ENCODE measurements around the gene EDIL3. TPM values are rescaled to one million over a fixed set of nuclear protein-coding genes. Genes with fewer than 3 reads are reported as not detected.

The EDIL3 gene
- total and polyA plus RNA-seq, 2 donors (not counting 3 experiments of a cell fraction or from before 2014, with no cell fraction given), result 9.1 to 28.8 TPM

- ChIA-PET CTCF (interaction anchor here (1.7 kb wide), 1 partner anchor 7 kb away, joined by 4 read pairs; no protein-coding TSS in a partner anchor), POLR2A (no interaction called here)
- no peak overlapping the region for H2AFZ ChIP-seq (ENCODE audit: low read depth, low read length)
- no peak overlapping the region for H3K27ac ChIP-seq (ENCODE audit: insufficient read depth, low read depth, low read length)
- dilution Hi-C loops (cut with MboI; ENCODE audit: extremely low pct_ligation_motif_present, low sequenced_read_pairs) (no loop called here), intact Hi-C loops (cut with micrococcal nuclease) (no loop called here)
- BruUV-seq (replicated peaks), result no TSS peak
- no peaks in the 10 kb centered on the region for H3K79me2 ChIP-seq (ENCODE audit: control insufficient read depth, insufficient read depth, low read length)
- H3K4me2 ChIP-seq (ENCODE audit: insufficient read depth, low read length), result no peak overlapping the region
- H3K9me1 ChIP-seq (replicated peaks; ENCODE audit: control insufficient read depth, extremely low read depth, insufficient read depth, low read length), result no peaks in the 10 kb centered on the region
- H3K9ac ChIP-seq (replicated peaks; ENCODE audit: extremely low read depth, insufficient read depth, low read length), result no peak overlapping the region
- no peak for DNase-seq (ENCODE audit: low read depth, low spot score)
- no peaks in the 10 kb centered on the region for H4K20me1 ChIP-seq (replicated peaks; ENCODE audit: control insufficient read depth, extremely low read depth, insufficient read depth, low read length)
- H3K9me3 ChIP-seq (replicated peaks; ENCODE audit: control insufficient read depth, insufficient read depth, low read length), result no peaks in the 10 kb centered on the region
- no peak for FAIRE-seq
- H3K27me3 ChIP-seq (ENCODE audit: control insufficient read depth in 2 of 2, insufficient read depth in 2 of 2, low read length in 2 of 2), result no peaks in the 10 kb centered on the region
- H3K4me1 ChIP-seq (ENCODE audit: control insufficient read depth, extremely low read depth, insufficient read depth, low read length), result peaks cover 11% of the 10 kb centered on the region
- H3K4me3 ChIP-seq (replicated peaks in 1 of 3; ENCODE audit: insufficient read depth in 1 of 3, low read depth in 1 of 3, low read length in 3 of 3), result no peak overlapping the region
- no peak for TF ChIP-seq MAX (IDR thresholded peaks at IDR 0.05; ENCODE audit: insufficient read depth, insufficient read length)
- no peak for TF ChIP-seq EZH2 (IDR thresholded peaks at IDR 0.05; ENCODE audit: borderline replicate concordance, low read depth, low read length, severe bottlenecking)
- TF ChIP-seq GATA2 (IDR thresholded peaks at IDR 0.05; ENCODE audit: insufficient read depth, insufficient read length, low read depth, low read length), result no peak
- no peak for TF ChIP-seq MYC (IDR thresholded peaks at IDR 0.05; ENCODE audit: low read depth, low read length)
- TF ChIP-seq POLR2AphosphoS5 (IDR thresholded peaks at IDR 0.05; ENCODE audit: insufficient read depth, low read depth, low read length), result no peak
- no peak for TF ChIP-seq FOS (IDR thresholded peaks at IDR 0.05; ENCODE audit: borderline replicate concordance, insufficient read depth, low read length)
- no peaks in the 10 kb centered on the region for H3K36me3 ChIP-seq (ENCODE audit: control insufficient read depth in 2 of 2, extremely low read depth in 1 of 2, insufficient read depth in 2 of 2, low read length in 2 of 2)
Measured at GRCh38 chr5:84360056-84360455, 24.6 kb downstream of the EDIL3 start.

GRCh38 chr5:84354101-84354500 is 30.6 kb downstream of the EDIL3 start:
- BruUV-seq (replicated peaks), result no TSS peak
- no peaks in the 10 kb centered on the region for H3K79me2 ChIP-seq (ENCODE audit: control insufficient read depth, insufficient read depth, low read length)
- intact Hi-C loops (cut with micrococcal nuclease), result no loop called here

More at GRCh38 chr5:84354101-84354500, 30.6 kb downstream of the EDIL3 start:
- H3K9me3 ChIP-seq (replicated peaks; ENCODE audit: control insufficient read depth, insufficient read depth, low read length), result no peaks in the 10 kb centered on the region
- DNase-seq (ENCODE audit: low read depth, low spot score), result no peak
- FAIRE-seq, result no peak
- H3K4me1 ChIP-seq (ENCODE audit: control insufficient read depth, extremely low read depth, insufficient read depth, low read length), result no peaks in the 10 kb centered on the region
- H3K4me2 ChIP-seq (ENCODE audit: insufficient read depth, low read length), result no peak overlapping the region
- H3K36me3 ChIP-seq (ENCODE audit: control insufficient read depth in 2 of 2, extremely low read depth in 1 of 2, insufficient read depth in 2 of 2, low read length in 2 of 2), result no peaks in the 10 kb centered on the region
- no peaks in the 10 kb centered on the region for H4K20me1 ChIP-seq (replicated peaks; ENCODE audit: control insufficient read depth, extremely low read depth, insufficient read depth, low read length)
- H2AFZ ChIP-seq (ENCODE audit: low read depth, low read length), result no peak overlapping the region
- H3K27ac ChIP-seq (ENCODE audit: insufficient read depth, low read depth, low read length), result no peak overlapping the region
- CTCF ChIA-PET, result no interaction called here
- no peaks in the 10 kb centered on the region for H3K27me3 ChIP-seq (ENCODE audit: control insufficient read depth in 2 of 2, insufficient read depth in 2 of 2, low read length in 2 of 2)
- TF ChIP-seq POLR2AphosphoS5 (IDR thresholded peaks at IDR 0.05; ENCODE audit: insufficient read depth, low read depth, low read length) (no peak), CTCF (IDR thresholded peaks at IDR 0.05; ENCODE audit: extremely low read depth in 1 of 2, insufficient read depth in 1 of 2, low read depth in 1 of 2, low read length in 2 of 2) (no peak), EZH2 (IDR thresholded peaks at IDR 0.05; ENCODE audit: borderline replicate concordance, low read depth, low read length, severe bottlenecking) (no peak), JUN (IDR thresholded peaks at IDR 0.05; ENCODE audit: borderline replicate concordance, insufficient read depth, insufficient read length, low read depth) (no peak), MYC (IDR thresholded peaks at IDR 0.05; ENCODE audit: low read depth, low read length) (no peak), POLR2A (IDR thresholded peaks at IDR 0.05; ENCODE audit: low read depth, low read length) (no peak), GATA2 (IDR thresholded peaks at IDR 0.05; ENCODE audit: insufficient read depth, insufficient read length, low read depth, low read length) (no peak), FOS (IDR thresholded peaks at IDR 0.05; ENCODE audit: borderline replicate concordance, insufficient read depth, low read length) (no peak), MAX (IDR thresholded peaks at IDR 0.05; ENCODE audit: insufficient read depth, insufficient read length) (no peak)
- dilution Hi-C loops (cut with MboI; ENCODE audit: extremely low pct_ligation_motif_present, low sequenced_read_pairs), result no loop called here
- POLR2A ChIA-PET, result no interaction called here
- no peak overlapping the region for H3K9ac ChIP-seq (replicated peaks; ENCODE audit: extremely low read depth, insufficient read depth, low read length)
- H3K4me3 ChIP-seq (replicated peaks in 1 of 3; ENCODE audit: insufficient read depth in 1 of 3, low read depth in 1 of 3, low read length in 3 of 3), result no peak overlapping the region
- H3K9me1 ChIP-seq (replicated peaks; ENCODE audit: control insufficient read depth, extremely low read depth, insufficient read depth, low read length), result no peaks in the 10 kb centered on the region
